ENCODE data around the gene LCA5.

LCA5 gene

GRCh38 chr6:79559706-79560105 lies 22.5 kb upstream of the LCA5 start:
- Histone ChIP-seq H3K4me3 (ENCODE audit: low read depth, low read length, poor library complexity, severe bottlenecking) (no peak overlapping the region), H3K27ac (ENCODE audit: low read depth, low read length, poor library complexity, severe bottlenecking) (no peak overlapping the region), H3K9me3 (ENCODE audit: low read length) (no peaks in the 10 kb centered on the region), H3K27me3 (ENCODE audit: insufficient read depth, low read length) (no peaks in the 10 kb centered on the region), H3K9me2 (ENCODE audit: low read depth, low read length) (no peaks in the 10 kb centered on the region), H3K36me3 (ENCODE audit: insufficient read depth, low read length) (no peaks in the 10 kb centered on the region), H3K9ac (ENCODE audit: low read length) (no peak overlapping the region), H3F3A (ENCODE audit: insufficient read depth, low read length) (no peaks in the 10 kb centered on the region), H4K20me1 (ENCODE audit: insufficient read depth, low read length) (no peaks in the 10 kb centered on the region), H3K4me1 (ENCODE audit: insufficient read depth, low read length, severe bottlenecking) (no peaks in the 10 kb centered on the region), H3K4me2 (ENCODE audit: low read length) (no peak overlapping the region), H2AFZ (ENCODE audit: low read length) (no peak overlapping the region), H3K79me2 (ENCODE audit: insufficient read depth, low read length) (no peaks in the 10 kb centered on the region)
- TF ChIP-seq CTCF (IDR thresholded peaks at IDR 0.05; ENCODE audit: low read length): no peak
- TF ChIP-seq EZH2 (IDR thresholded peaks at IDR 0.05; ENCODE audit: borderline replicate concordance, low read length): no peak

GRCh38 chr6:79557673-79558467 lies 20.6 kb upstream of the LCA5 start:
- no peaks in the 10 kb centered on the region for H3K4me1 ChIP-seq (ENCODE audit: insufficient read depth, low read length, severe bottlenecking)
- H3K36me3 ChIP-seq (ENCODE audit: insufficient read depth, low read length): no peaks in the 10 kb centered on the region
- H4K20me1 ChIP-seq (ENCODE audit: insufficient read depth, low read length): no peaks in the 10 kb centered on the region
- H3K4me3 ChIP-seq (ENCODE audit: low read depth, low read length, poor library complexity, severe bottlenecking): no peak overlapping the region
- no peaks in the 10 kb centered on the region for H3F3A ChIP-seq (ENCODE audit: insufficient read depth, low read length)
- no peak overlapping the region for H3K4me2 ChIP-seq (ENCODE audit: low read length)
- H3K9me2 ChIP-seq (ENCODE audit: low read depth, low read length): no peaks in the 10 kb centered on the region
- H3K9ac ChIP-seq (ENCODE audit: low read length): no peak overlapping the region
- H2AFZ ChIP-seq (ENCODE audit: low read length): no peak overlapping the region
- no peaks in the 10 kb centered on the region for H3K79me2 ChIP-seq (ENCODE audit: insufficient read depth, low read length)
- no peaks in the 10 kb centered on the region for H3K27me3 ChIP-seq (ENCODE audit: insufficient read depth, low read length)
- TF ChIP-seq EZH2 (IDR thresholded peaks at IDR 0.05; ENCODE audit: borderline replicate concordance, low read length) (no peak), CTCF (IDR thresholded peaks at IDR 0.05; ENCODE audit: low read length) (no peak)
- no peaks in the 10 kb centered on the region for H3K9me3 ChIP-seq (ENCODE audit: low read length)
- H3K27ac ChIP-seq (ENCODE audit: low read depth, low read length, poor library complexity, severe bottlenecking): no peak overlapping the region

- no peak overlapping the region for H3K27ac ChIP-seq (ENCODE audit: low read depth, low read length, poor library complexity, severe bottlenecking)
- no peak overlapping the region for H3K4me2 ChIP-seq (ENCODE audit: low read length)
- no peak overlapping the region for H3K4me3 ChIP-seq (ENCODE audit: low read depth, low read length, poor library complexity, severe bottlenecking)
- H3K27me3 ChIP-seq (ENCODE audit: insufficient read depth, low read length): no peaks in the 10 kb centered on the region
- no peaks in the 10 kb centered on the region for H3K9me3 ChIP-seq (ENCODE audit: low read length)
- H3F3A ChIP-seq (ENCODE audit: insufficient read depth, low read length): no peaks in the 10 kb centered on the region
- H2AFZ ChIP-seq (ENCODE audit: low read length): no peak overlapping the region
- no peaks in the 10 kb centered on the region for H3K4me1 ChIP-seq (ENCODE audit: insufficient read depth, low read length, severe bottlenecking)
- no peaks in the 10 kb centered on the region for H3K36me3 ChIP-seq (ENCODE audit: insufficient read depth, low read length)
- H4K20me1 ChIP-seq (ENCODE audit: insufficient read depth, low read length): no peaks in the 10 kb centered on the region
- no peak overlapping the region for H3K9ac ChIP-seq (ENCODE audit: low read length)
- no peak for TF ChIP-seq CTCF (IDR thresholded peaks at IDR 0.05; ENCODE audit: low read length)
- TF ChIP-seq EZH2 (IDR thresholded peaks at IDR 0.05; ENCODE audit: borderline replicate concordance, low read length): no peak
- H3K9me2 ChIP-seq (ENCODE audit: low read depth, low read length): no peaks in the 10 kb centered on the region
- no peaks in the 10 kb centered on the region for H3K79me2 ChIP-seq (ENCODE audit: insufficient read depth, low read length)
These were observed 17.1 kb upstream of the LCA5 start for GRCh38 chr6:79554305-79554704.
